Left ventricle myocardium inferior (tissue), 1 donor: Measurements from ENCODE around the gene HDAC4. TPM values are rescaled to one million over a fixed set of nuclear protein-coding genes. Genes with fewer than 3 reads are reported as not detected.

Experiments
- DNase-seq: peaks from one replicate; pipeline ENCODE4 v3.0.0-alpha.2; 2020
- H3K27ac ChIP-seq: fragments of 200-600 bp; replicated peaks from 2 replicates; pipeline ENCODE4 v1.8.0; 2021
- H3K27me3 ChIP-seq: fragments of 200-600 bp; 2 replicates; pipeline ENCODE4 v1.8.0; 2021; ENCODE audit warnings: low read depth
- H3K36me3 ChIP-seq: fragments of 200-600 bp; 2 replicates; pipeline ENCODE4 v1.8.0; 2021
- H3K4me1 ChIP-seq: fragments of 200-600 bp; 2 replicates; pipeline ENCODE4 v1.8.0; 2021
- H3K4me3 ChIP-seq: fragments of 200-600 bp; 2 replicates; pipeline ENCODE4 v1.8.0; 2021; ENCODE audit warnings: mild to moderate bottlenecking, moderate library complexity
- H3K9me3 ChIP-seq: fragments of 200-600 bp; replicated peaks from 2 replicates; pipeline ENCODE4 v1.8.0; 2021
- intact Hi-C: fragments of 100-400 bp; cut with micrococcal nuclease; formaldehyde crosslinking; loops from one replicate; pipeline ENCODE4 v1.11.0; 2022
- total RNA-seq: library from RNA; stranded (reverse); fragmentation: NEBNext Ultra II Directional; extraction: Animal tissue kit (Norgen Biotek cat#: 25700); gene quantifications from one replicate; pipeline ENCODE4 v1.2.1, GENCODE V29; 2021
- TF ChIP-seq, protein P1 (sequence below): fragments of 200-600 bp; IDR thresholded peaks from 2 replicates; pipeline ENCODE4 v1.8.0; 2021; ENCODE audit warnings: antibody characterized with exemption, mild to moderate bottlenecking, borderline replicate concordance
- donor health status: DM: no; HTN: yes; CAD: no; lungs with severe emphysema.

HDAC4 gene
- total RNA-seq, 1 donor from 2014 or later, result 23.9 TPM

GRCh38 chr2:239298116-239298804 lies 102.6 kb downstream of the HDAC4 start:
- no peaks in the 10 kb centered on the region for H3K9me3 ChIP-seq
- peak overlapping the region; percentile 16 for H3K27ac ChIP-seq
- peaks cover 95% of the 10 kb centered on the region for H3K4me1 ChIP-seq
- no peak overlapping the region for H3K4me3 ChIP-seq
- DNase-seq, result peak; percentile 12
- intact Hi-C loops, result no loop called here
- no peaks in the 10 kb centered on the region for H3K27me3 ChIP-seq
- H3K36me3 ChIP-seq, result no peaks in the 10 kb centered on the region
- TF ChIP-seq, protein P1, sequence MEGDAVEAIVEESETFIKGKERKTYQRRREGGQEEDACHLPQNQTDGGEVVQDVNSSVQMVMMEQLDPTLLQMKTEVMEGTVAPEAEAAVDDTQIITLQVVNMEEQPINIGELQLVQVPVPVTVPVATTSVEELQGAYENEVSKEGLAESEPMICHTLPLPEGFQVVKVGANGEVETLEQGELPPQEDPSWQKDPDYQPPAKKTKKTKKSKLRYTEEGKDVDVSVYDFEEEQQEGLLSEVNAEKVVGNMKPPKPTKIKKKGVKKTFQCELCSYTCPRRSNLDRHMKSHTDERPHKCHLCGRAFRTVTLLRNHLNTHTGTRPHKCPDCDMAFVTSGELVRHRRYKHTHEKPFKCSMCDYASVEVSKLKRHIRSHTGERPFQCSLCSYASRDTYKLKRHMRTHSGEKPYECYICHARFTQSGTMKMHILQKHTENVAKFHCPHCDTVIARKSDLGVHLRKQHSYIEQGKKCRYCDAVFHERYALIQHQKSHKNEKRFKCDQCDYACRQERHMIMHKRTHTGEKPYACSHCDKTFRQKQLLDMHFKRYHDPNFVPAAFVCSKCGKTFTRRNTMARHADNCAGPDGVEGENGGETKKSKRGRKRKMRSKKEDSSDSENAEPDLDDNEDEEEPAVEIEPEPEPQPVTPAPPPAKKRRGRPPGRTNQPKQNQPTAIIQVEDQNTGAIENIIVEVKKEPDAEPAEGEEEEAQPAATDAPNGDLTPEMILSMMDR, result no peak

DNA sequence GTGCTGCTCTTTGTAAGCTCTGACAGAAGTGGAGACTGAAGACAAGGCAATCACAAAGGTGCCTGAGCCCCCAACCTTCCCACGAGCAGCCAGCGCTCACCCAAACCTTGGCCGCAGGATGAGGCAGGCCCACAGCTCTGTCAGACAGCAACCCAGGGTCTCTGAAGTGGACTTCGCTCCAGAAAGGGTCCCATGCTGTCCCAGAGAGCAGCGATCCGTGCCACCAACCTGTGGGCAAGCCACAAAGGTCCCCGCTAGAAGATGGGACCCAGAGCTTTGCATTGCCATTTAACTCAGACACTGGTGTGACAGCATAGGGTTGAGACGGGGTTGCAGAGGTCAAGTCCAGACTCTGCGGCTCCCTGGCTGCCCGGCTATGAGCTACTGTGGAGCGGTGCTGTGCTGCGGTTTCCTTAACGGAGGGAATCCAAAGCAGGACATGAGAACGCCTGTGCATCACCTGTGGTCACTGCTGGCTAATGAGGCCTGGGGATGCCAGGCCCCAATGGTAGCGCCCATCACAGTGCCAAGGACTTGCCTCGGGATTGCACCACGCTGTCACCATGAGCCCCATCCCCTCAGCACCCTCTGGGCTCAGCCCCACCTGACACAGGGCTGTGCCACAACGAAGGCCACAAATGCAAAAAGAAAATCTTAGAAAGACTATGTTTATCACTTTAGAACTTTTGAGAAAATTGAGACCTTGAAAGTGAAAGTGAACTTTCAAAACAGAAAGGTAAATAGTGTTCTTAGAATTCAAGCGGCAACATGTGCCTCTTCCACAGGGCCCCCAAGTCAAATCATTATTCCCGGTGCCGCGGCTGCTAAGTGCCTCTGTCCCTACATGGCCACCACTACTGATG lies 103.4 kb downstream of the HDAC4 start:
- intact Hi-C loops, result no loop called here
- no peaks in the 10 kb centered on the region for H3K27me3 ChIP-seq
- H3K27ac ChIP-seq, result peak overlapping the region; percentile 66
- TF ChIP-seq, protein P1, result no peak
- no peak overlapping the region for H3K4me3 ChIP-seq
- no peaks in the 10 kb centered on the region for H3K9me3 ChIP-seq
- peak; percentile 11 for DNase-seq
- peaks cover 95% of the 10 kb centered on the region for H3K4me1 ChIP-seq
- H3K36me3 ChIP-seq, result no peaks in the 10 kb centered on the region

DNA sequence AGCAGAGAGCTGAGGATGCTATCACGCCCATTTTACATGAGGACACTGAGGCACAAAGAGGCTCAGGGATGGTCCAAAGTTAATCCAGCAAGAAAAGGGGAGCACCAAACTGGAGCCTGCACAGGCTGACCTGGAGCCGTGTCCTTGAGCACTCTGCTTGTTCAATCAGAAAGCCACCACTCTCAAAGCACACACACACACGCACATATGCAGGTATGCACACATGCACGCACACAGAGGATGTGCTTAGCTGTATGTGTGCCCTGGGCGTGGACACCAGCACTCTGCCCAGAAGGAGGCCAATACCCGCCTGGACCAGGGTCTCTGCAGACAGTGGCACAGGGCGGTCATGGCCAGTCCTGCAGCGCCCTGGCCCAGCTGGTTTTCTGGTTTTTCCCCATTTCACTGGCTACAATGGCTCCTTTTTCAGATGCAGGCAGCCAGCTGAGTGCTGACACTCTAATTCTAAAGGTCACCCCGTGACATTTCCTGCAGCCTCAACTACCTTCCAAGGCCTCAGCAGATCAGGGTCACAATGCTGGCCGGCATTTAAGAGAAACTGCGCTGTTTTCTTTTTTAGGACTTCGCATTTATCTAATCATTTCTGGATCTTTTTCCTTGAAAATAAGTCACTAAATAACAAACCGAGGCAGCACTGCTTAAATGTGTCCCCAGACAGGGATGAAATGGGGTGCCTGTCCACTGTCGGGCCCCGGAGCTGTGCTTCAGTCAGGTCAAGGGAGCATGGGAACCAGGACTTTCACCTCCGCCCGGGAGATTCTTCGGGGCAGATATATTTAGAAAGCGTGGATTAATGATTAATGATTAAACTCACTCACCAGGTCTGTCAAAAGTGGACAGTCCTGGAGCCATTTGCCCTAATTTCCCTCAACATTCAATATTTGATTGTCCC lies 104.5 kb downstream of the HDAC4 start:
- H3K27me3 ChIP-seq, result no peaks in the 10 kb centered on the region
- H3K36me3 ChIP-seq, result no peaks in the 10 kb centered on the region
- peak overlapping the region; percentile 66 for H3K27ac ChIP-seq
- H3K4me3 ChIP-seq, result no peak overlapping the region
- DNase-seq, result no peak
- no peaks in the 10 kb centered on the region for H3K9me3 ChIP-seq
- intact Hi-C loops, result no loop called here
- peaks cover 95% of the 10 kb centered on the region for H3K4me1 ChIP-seq
- TF ChIP-seq, protein P1, result no peak

- H3K27me3 ChIP-seq, result no peaks in the 10 kb centered on the region
- intact Hi-C loops, result no loop called here
- H3K27ac ChIP-seq, result peak overlapping the region; percentile 66
- H3K36me3 ChIP-seq, result no peaks in the 10 kb centered on the region
- H3K9me3 ChIP-seq, result no peaks in the 10 kb centered on the region
- peaks cover 95% of the 10 kb centered on the region for H3K4me1 ChIP-seq
- no peak for DNase-seq
- TF ChIP-seq, protein P1, result no peak
- H3K4me3 ChIP-seq, result no peak overlapping the region
These were observed 105.3 kb downstream of the HDAC4 start for GRCh38 chr2:239295377-239296019.
